Renal cortex interstitium (tissue), 11 donors: ENCODE data around the gene TIMM10B. TPM values are rescaled to one million over a fixed set of nuclear protein-coding genes. Genes with fewer than 3 reads are reported as not detected.

Source experiments
- DNase-seq, 11 donors: peaks; one replicate each; pipeline ENCODE4 v3.0.0-alpha.2; 2013; ENCODE audit warnings: low read depth in 9 of 11, low spot score in 4 of 11; ENCODE audit errors: extremely low read depth in 1 of 11
- polyA plus RNA-seq, 3 donors: library from polyadenylated mRNA; unstranded; fragments of 120-200 nt; gene quantifications; one replicate each; pipeline ENCODE4 v1.2.1, GENCODE V29; 2013; ENCODE audit not compliant: insufficient read length in 3 of 3

Gene TIMM10B
- polyA plus RNA-seq, 3 donors: 36.6 to 42.1 (median 39.4) TPM

DNA sequence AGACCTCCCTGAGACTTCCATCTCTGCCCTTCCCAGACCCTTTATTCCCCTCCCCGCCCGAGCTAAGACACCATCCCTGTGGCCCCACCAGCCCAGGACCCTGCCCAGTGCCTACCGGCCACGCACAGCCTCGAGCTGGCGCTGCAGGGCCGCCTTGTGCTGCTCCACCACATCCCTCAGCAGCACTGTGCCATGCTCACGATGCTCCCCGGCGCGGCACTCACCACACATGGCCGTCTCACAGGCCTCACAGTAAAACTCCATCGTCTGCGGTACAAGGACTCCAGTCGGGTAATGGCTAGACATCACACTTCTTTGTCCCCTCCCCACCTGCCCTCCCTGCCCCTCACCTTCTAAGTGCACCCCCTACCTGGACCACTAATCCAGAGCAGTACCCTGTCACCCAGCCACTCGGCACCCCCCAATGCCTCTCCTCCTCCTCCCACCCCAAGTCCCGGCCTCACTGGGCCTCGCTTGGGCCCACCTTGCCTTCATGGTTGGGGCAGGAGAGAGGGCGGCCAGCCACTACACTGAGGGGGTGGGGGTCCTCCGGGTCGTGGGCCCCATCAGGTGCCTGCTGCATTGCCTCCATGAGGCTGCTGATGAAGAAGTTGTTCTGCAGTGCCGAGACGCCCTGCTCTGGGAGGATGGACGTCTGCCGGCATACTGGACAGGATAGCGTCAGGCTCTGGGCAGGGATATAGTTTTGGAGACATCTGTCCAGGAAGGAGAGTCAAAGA lies 23.6 kb upstream of the TIMM10B start:
- no peak for DNase-seq

DNA sequence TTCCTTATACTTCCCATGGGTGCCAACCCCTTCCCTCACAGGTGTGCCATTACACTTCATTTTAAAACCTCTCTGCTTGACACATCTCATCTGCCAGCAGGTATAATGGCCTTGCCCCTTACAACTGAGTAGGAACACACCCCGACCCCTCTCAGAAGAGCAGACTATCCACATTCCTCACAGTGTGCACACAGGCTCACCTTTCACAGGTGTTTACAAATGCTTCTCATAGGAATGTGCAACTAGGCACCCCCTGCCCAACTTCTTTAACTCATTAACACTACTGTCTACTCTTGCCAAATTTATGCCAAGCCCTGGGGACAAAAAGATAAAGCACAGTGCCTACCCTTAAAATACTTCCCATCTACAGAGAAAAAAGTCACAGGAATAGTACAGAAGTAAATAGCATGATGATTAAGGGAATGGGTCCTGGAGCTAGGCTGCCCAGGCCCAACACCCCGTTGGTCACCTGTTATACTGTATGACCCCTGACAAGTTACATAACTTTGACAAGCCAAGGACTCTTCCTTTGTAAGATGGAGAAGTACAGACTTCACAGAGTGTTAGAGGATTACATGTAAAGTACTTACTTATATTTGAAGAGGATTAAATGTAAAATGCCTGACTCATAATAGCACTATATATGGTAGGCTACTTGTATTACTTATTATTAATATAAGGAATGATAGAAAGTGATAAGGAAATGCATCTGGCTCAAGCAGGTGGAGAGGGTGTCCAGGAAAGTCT lies 22.8 kb upstream of the TIMM10B start:
- no peak for DNase-seq

DNA sequence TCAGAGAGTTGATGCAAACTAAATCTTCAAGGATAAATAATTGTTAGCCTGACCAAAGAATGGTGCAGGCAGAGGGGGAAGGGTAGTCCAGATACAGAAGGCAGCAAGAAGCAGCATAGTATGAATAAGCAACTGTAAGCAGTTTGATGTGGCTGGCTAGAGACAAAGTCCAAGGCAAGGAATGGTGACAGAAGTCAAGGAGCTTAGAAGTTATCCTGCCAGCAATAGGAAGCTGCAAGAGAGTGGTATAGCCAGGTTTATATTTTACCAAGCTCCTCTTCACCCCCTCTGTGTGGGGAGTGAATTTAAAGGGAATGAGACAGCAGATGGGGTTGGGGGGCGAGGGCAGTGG lies 22.2 kb upstream of the TIMM10B start:
- no peak for DNase-seq

DNA sequence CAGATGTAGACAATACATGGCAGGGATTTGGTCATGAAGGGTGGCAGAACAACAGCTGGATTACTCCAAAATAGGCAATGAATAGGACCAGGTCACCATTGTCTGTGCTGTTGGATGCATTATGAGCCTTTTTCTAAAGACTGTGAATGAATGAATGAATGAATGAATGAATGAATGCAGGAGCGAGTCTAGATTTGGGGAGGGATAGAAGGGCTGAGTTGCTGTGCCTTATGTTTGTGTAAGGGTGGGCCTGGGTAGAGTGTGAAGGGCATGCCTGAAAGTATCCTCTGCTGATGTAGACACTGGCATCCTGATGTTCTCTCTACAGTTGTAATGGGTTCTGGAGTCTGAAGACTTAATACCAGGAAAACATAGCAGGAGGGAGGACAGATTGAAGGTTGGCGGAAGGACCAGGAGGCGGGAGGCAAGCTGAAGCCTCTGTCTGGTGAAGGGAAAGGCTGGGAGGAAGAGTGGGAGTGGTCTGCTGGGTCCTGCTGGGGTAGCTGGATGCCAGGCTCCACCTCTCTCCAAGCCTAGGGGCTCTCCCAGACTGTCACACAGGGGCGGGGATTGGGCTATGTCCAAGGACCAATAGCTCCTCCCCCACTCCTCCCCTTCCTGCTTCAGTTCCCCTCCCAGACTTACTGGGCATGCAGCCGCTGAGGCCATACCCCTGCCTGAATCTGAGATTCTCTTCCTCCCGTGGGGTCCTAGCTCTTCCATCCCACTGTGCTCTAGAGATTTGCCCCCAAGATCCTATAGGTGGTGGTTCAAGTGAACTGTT lies 12.4 kb upstream of the TIMM10B start:
- peak; percentile 79 to 95 (median 89) for DNase-seq

DNA sequence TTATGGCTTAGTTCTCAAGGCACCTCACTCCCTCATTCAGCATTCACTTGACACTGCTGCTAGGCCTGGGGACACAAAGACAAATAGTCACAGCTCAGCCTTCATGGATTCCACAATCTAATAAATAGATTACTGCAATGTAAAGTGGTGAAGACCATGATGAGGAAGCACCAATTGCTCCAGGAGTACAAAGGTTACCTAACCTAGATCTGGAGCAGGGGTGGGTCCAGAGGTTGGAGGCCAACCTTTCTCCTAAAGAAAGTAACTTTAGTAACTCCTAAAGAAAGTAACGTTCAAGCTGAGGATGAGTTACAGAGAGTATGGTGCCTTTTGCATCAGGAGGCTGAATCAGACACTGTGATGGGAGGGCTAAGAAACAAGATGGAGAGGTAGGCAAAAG lies 11.7 kb upstream of the TIMM10B start:
- no peak for DNase-seq

DNA sequence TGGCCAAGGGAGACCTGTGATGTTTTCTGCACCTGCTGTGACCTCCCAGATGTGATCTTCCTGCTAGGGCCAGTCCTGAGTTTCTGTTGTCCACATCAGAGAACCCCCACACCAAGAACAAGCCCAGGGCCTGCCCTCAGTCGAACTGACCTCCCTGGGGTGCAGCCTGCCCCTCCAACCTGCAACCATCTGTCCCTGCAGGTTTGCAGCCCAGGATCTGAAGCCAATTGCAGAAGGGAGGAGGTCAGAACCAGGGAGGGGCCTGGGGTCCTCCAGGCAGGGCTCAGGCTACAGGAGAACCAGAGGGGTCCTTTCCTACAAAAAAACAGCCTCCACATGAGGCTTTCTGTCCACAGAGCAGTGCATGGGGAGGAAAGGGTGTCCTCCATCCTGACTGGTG lies 8.4 kb upstream of the TIMM10B start:
- DNase-seq: no peak

DNA sequence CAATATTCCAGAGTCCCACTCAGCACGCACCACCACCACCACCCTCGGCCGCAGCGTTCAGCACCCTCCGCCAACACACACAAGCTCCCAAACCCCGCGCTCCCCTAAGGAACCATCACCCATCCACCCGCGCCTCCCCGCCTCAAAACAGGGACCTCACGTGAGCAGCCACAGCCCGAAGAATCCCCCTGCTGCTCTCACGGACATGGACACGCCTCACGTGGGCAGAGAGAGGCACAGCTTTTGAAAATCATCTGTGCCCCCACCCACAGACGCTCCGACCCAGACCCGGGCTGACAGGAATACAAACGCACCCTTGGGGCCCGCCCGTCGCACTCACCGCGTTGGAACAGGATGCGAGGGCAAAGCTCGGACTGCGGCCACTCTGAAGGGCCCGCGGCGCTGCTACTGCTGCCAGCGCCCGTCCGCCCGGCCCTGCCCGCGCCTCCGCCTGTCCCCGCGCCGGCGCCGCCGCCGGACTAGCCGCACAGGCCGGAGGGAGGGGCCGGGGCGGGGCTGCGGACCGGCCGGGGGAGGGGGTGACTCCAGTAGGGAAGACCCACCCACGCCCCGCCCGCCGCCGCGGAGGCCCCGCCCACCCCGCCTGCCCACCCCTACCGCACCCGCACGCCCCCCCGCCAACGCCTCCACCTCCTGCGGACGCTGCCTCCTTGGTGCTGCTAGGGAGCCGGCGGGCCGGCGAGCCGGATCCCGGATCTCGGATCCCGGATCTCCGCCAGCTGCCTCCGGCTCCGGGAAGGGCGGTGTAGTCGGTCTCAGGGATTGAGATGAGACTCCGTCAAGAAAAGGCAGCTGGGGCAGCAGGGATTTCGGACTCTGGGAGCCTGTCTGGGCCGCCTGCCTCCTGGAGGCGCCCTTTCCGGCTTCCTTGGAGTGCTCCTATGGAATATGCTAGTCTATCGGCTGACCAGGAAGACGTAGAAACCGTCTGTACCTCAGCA lies 7.6 kb upstream of the TIMM10B start, which contains the start of gene TRIM3:
TRIM3 (minus strand) TSS at position 491 of the 962 bp plus-strand sequence. CDS start 8,246 bp downstream, outside the sequence.
- DNase-seq: peak in 10 of 11 donors; percentile 68 to 87 (median 81)

DNA sequence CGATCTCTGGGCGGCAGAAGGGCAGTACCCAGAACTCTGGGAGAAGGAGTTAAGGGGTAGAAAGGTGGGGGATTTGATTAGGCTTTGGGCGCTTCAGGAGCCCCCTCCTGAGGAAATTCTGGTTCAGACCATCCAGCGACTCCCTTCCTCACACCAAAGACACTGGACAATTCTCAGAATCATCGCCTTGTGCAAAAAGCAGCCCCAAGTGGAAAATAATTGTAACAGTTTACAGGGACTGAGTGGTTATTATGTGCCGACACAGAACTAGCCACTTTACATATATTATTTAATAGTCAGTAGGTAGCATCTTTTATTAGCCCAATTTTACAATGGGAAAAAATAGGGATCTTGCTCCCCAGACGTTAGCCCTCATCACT lies 6.9 kb upstream of the TIMM10B start:
- no peak for DNase-seq

DNA sequence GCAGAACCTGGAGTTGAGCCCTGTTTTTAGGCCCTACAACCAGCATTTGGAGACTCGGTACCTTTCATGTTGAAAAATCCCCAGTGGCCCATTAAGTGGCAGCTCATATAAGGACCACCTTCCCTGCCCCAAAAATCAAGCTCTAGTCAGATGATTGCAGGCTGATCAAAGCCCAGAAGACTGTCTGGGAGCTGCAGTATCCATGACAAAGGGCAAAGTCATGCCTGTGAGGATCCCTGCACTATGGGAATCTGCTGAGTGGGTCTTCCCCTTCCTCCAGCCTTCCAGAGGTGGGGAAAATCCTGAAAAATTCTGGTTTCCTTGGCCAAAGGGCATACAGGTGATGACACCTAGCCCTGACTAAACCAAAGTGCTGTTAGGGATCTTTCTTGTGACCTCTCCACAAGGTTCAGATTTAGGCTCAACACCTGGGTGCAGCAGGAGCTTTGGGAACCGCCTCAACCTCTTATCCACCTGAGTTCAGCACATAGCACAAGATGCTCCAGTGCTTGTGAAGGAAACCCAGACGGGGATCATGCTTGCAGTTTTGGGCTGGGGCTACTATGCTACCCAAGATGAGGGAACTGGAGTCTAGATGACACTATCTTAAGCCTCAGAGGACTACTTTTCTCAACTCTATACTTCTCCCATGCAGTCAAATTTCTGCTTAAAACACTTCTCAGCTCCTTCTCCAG lies 6.3 kb upstream of the TIMM10B start:
- DNase-seq: no peak

DNA sequence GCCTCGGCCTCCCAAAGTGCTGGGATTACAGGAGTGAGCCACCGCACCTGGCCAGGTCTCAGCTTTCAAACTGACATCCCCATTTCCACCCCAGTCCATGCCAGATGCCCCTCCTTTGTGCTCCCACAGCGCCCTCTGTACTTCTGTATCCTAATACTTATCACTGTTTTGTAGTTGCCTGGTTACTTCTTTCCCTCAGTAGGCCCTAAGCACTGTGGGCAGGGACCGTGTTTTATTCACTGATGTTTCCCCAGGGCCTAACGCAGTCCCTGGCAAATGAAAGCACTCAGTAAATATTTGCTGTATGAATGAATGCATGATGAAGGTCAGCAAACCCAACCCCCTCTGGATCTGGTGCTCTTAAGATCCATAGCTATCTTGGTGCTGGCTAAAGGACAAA lies 5.4 kb upstream of the TIMM10B start:
- no peak for DNase-seq

DNA sequence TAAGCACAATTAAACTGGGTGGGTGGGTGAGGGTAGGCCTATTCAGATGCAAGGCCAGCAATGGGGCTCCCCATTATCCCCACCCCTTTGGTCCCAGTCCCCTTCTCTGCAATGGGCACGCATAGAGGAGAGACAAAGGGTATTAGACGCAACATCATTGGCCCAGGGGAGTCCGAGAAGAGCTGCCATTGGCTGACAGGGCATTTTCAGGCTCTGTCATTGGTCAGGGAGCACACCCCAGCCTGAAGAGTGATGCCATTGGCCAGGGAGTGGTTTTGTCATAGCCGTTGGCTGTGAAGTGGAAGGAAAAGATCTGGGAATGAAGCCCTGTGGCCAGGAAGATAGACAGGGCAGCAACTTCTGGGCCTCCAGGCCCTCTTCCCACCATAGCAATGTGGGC lies 4.7 kb upstream of the TIMM10B start:
- no peak for DNase-seq

DNA sequence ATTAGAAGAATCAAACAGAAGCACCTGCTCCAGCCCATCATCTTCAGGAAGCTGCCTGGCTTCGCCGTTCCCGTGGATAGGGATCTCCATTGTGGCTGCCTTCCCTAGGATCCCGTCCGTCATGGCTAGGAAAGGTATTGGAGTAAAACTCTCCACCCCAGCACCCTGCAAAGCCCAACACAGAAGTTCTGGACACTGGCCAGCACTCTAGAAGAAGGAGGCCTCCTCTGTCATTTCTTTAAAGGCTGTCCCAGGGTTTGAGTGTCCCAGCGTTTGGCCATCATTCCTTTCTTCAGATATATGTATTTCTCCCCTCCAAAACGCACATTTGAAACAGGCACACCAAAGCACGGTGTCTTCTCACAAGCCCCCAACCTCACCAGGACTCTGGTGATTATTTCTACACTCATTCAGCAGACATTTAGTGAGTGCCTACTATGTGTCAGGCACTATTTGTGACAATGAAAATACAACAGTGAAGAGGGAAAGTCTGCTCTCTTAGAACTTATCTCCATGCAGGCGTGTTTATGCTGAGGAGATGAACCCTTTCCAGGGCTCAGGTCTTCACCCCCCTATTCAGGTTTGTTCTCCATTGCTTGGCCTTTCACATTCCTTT lies 894 bp upstream of the TIMM10B start:
- no peak for DNase-seq

DNA sequence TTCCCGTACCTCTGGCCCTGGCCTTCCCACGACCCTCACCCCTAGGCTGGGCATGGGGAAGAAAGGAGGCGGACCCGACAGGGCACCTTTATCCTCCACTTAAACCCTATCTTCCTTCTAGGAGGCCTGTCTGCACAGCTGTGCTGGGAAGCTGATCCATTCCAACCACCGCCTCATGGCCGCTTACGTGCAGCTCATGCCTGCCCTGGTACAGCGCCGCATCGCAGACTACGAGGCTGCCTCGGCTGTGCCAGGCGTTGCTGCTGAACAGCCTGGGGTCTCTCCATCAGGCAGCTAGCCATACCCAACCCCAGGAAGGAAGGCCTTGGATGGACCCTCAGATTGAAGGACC lies 599 bp downstream of the TIMM10B start:
- no peak for DNase-seq

DNA sequence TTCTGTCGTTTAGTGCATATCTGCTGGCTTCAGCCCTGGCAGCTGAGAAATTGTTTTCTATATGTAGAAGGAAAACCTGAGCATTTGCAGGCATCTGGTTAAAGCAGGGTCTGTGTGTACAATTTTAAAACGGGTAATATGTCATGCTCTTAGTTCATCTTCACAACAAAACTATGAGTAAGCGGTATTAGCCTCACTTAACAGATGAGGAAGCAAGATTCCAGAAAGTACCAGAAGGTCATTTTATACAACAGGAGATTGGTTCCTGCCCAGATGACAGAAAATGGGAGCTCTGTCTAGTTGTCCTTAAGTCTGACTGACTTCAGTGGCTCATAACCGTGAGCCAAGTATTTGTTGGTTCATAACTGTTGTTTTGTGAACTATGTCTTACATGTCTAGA lies 1.1 kb downstream of the TIMM10B start:
- DNase-seq: no peak

DNA sequence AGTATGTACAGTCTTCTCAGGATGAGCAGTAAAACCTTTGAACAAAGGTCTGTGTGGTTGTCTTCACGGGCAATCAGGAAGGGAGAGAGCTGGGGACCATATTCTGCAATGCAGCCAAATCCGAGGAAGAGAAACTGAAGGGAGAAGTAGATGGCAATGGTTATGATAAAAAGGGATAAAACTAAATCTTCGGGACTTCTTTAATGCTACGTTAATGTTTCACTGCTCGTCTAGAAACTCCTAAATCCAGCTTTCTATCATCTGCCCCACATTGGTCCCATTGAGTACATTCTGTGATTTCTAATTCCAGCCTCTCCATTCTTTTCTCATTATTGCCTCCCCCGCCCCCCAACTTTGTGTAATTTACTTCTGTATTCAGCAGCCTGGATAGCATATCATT lies 1.7 kb downstream of the TIMM10B start:
- no peak for DNase-seq

DNA sequence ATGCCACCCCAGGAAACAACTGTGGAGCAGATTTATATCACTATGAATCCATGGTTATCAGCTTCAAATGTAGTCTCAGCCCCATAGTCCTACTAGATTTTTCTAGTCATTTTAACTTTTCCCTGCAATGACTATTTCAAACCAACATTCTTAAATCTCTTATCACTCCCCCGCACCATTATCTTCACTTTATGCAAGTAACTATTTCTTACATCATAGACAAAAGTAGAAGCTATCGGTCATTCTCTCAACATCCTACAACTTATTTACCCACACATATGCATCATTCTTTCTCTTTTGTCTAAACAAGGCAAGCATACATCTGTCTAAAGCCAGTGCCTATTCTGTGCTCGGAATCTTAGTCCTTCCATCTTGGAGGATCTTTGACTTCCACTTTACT lies 4.4 kb downstream of the TIMM10B start:
- DNase-seq: no peak

DNA sequence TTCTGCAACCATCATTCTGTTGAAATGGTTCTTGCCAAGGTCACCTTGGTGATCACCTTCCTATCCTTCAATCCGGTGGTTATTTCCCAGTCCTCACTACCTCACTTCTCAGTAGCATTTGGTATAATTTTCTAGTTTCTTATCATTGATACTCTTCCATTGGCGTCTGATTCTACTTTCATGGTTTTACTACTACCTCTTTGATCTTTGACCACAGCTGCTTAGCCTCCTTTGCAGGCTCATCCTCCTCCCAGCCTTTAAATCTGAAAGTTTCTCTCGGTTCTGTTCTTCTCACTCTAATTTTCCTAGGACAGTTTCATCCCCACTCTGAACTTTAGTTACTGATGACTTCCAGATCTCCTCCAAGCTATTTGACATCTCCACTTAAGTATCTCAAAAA lies 5.0 kb downstream of the TIMM10B start:
- no peak for DNase-seq

DNA sequence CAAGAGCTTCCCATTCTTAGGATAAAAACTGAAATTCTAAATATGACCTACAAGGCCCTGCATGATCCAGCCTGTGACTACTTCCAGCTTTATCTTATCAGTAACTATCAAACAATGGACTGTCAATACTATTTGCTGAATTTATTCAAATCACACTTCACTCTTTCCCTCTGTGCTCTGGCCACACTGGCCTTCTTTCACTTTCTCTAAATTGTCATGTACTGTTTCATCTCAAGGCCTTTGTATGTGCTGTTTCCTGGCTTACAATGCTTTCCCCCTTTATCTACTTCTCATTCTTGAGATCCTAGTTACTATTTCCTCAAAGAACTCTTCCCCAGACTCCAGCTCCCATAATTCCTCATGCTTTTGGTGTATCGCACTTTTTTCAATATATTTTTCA lies 5.6 kb downstream of the TIMM10B start:
- DNase-seq: no peak
